ENCODE results near the gene EXOC6B.

The EXOC6B gene

DNA sequence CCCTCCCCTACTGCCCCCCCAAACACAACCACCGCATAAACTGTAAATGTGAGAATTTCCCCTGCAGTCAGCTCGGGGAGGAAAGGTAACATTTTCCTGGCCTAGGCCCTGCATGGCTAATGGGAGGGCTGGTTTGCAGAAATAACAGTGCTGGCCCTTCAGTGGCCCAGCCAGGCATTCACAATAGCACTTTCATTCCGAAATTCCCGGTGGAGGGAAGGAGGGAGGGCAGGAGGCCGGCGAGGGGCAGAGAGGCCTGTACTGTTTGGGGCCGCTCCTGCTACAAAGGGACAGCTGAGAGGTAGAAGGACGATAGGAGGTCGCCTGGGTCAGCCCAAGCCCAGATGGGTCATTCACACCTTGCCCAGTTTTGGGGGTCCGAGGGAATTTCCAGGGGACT is 689.5 kb downstream of the EXOC6B start:
- DNase-seq (ENCODE audit: low read depth in 2 of 2): no peak

DNA sequence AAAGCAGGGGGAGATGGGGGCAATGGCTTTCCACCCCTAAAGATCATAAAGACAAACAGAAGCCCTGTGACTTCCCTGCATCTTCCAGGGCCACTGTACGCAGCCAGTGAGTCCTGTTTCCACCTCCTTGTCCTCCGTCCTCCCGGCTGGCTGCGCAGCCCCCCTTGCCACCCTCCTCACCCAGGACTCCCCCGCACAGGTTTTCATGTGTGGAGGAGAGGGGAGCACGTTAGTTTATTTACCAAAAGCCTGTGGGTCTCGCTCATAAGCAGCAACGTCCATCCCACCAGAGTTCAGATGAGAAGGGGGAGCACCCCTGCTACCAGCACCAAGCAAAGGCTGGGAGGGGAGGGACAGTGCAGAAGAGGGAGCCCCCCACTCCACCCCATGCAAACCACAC is 689.9 kb downstream of the EXOC6B start:
- DNase-seq (ENCODE audit: low read depth in 2 of 2): no peak

GRCh38 chr2:72134997-72135800 is 690.6 kb downstream of the EXOC6B start:
- DNase-seq (ENCODE audit: low read depth in 2 of 2): no peak

- DNase-seq (ENCODE audit: low read depth in 2 of 2): no peak
These were observed 691.3 kb downstream of the EXOC6B start for GRCh38 chr2:72134408-72134996.

DNA sequence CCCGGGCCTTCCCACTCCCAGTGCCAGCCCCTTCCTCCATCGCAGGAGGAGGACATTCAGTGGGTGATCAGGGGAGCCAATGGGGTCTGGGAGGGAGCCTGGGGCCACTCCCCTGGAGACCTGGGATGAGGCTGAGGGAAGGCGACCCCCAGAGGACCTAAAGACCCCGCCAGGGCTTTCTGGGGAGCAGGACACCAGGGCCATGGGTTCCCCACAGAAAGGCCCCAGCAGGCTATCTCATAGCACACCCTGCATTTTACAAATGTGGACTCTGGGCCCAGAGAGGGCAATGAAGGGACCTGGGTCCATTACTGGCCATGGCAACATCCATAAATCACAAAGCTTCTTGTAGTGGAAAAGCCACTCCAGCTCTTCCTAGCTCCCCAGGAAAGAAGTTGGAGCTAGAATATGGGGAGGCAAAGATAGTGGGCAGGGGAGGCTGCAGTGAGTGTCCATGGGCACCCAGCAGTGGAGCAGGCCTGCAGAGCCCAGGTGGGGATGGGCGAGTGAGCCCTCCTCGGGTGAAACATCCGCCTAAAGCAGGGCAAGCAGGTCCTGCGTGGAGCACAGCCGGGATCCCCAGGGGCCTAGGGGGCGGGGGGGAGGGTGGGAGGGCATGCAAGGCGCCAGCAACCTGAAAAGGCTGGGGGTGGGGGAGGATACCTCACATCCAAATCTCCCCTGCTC is 692.0 kb downstream of the EXOC6B start:
- DNase-seq (ENCODE audit: low read depth in 2 of 2): no peak

DNA sequence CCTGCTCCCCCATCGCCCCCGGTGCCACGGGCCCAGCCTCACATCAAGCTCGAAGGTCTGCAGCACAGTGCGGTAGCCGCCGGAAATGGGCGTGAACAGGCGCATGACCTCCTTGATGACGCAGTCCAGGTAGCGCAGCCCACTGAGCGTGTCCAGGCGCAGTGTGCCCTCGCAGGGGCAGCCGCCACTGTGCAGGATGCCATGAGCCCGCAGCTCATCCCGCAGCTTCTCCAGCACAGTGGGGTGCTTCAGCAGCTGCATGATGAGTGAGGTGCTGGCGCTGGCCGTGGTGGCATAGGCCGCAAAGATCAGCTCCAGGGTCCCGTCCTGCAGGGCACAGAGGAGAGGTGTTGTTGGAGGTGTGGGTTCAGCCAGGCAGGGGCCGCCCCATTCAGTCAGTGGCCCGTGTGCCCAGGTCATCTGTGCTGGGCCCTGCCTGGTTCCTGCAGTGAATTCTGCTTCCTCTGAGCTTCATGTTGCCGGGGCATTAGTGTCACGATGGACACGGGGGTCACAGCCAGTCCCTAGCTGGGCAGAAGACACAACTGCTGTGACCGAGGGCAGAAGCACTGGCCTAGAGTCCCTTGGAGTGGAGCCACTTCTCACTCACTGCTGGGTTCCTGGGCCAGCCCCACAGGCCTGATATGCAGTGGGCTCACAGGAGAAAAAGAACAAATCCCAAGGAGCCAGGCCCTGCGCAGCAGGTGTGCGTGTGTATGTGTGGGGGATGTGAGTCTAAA is 692.7 kb downstream of the EXOC6B start:
- no peak for DNase-seq (ENCODE audit: low read depth in 2 of 2)

DNA sequence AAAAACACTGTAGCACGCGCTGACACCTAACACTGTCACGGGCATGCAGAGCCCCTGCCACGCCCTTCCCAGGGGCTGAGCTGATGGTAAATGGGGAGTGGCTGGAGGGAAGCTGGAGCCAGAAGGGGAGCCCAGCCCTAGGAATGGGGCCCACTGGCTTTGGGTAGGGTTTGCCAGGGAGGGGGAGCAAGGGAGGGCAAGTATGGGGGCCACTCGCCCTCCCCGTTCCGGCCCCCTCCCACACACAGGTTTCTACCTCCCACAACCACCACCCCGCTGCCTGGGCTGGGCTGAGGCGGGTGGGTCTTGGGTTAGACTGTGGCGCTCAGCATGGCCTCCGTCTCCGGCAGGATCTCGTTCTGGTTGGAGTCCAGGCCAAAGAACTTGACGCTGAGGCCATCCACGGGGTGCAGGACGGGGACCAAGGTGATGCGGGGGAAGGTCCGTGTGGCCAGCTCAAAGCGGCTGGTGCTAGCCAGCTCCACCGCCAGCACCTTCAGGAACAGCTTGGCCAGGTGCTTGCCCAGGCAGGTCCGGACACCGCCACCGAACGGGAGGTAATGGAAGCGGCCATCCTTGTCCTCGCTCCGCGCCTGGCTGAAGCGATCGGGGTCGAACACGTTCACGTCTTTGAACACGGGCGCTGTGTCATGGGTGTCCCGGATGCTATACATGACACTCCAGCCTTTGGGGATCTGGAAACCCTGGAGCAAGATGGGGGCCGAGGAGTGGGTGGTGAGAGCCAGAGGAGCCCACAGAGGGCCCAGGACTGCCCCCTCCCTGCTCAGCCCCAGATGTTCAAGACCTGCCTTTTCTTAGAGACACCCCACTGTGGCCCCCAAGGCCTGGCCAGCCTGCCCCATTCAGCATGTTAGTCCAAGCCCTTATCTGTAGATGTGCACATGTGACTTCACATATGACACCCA is 693.7 kb downstream of the EXOC6B start:
- no peak for DNase-seq (ENCODE audit: low read depth in 2 of 2)

DNA sequence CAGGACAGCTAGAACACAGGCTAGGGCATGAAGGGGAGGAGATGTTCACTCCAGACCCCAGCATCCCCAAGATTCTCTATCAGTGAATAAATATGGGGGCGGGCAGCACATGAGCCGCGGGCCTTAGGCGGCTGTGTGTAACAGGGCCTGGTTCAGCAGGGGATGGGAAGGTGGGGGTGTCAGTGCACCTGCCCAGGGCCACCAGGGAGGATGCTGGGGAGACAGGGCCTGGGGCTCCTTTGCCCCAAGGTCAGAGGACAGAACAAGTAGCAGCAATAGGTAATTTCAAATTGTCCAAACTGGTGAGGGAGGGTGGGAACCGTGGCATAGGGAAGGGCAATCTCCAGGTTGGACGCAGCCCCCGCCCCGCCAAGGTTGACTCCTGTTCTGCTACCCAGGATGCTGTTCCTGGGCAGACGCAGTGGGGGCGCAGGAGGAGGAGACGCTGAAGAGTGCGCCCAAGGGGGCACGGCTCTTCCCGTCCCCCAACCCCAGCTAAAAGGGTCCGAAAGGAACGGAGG is 694.4 kb downstream of the EXOC6B start:
- no peak for DNase-seq (ENCODE audit: low read depth in 2 of 2)

GRCh38 chr2:72130659-72131360 is 695.0 kb downstream of the EXOC6B start:
- DNase-seq (ENCODE audit: low read depth in 2 of 2): no peak

- no peak for DNase-seq (ENCODE audit: low read depth in 2 of 2)
These were observed 696.0 kb downstream of the EXOC6B start for GRCh38 chr2:72129681-72130340.

GRCh38 chr2:72128843-72129227 is 697.0 kb downstream of the EXOC6B start:
- no peak for DNase-seq (ENCODE audit: low read depth in 2 of 2)

DNA sequence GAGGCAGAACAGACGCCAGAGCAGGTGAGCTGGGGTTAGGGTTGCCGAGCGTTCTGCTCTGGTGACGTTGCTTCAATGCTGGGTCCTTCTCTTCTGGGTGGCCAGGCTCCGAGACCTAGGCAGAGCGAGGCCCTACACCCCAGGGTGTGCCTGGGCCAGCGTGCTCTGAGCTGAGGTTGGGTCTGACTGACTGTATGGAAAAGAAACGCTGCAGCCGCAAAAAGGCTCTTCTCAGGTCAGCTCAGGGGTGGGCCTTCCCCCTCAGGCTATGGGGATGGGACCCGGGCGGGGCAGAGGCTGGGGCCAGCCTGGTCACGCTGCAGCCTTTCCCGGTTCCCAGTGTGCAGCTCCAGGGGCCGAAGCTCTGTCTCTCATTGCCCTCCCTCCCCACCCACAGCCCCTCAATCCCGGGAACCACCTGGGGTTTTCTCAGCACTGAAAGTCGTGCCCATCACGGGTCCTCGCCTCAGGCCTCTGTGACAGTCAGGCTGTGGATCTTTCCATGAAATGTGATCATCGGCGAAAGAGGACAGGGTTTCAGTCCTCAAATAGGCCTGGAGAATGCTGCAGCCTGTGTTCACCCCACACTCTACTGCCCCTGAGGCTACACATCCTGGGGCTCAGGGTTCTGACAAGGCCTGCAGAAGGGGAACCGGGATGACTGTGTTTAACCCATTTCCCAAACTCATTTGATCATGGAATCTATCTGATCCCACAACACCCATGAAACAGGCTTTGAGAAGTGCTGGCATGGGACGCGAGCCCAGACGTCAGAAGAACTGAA is 697.6 kb downstream of the EXOC6B start:
- no peak for DNase-seq (ENCODE audit: low read depth in 2 of 2)

GRCh38 chr2:72127401-72128058 is 698.3 kb downstream of the EXOC6B start:
- DNase-seq (ENCODE audit: low read depth in 2 of 2): no peak

DNA sequence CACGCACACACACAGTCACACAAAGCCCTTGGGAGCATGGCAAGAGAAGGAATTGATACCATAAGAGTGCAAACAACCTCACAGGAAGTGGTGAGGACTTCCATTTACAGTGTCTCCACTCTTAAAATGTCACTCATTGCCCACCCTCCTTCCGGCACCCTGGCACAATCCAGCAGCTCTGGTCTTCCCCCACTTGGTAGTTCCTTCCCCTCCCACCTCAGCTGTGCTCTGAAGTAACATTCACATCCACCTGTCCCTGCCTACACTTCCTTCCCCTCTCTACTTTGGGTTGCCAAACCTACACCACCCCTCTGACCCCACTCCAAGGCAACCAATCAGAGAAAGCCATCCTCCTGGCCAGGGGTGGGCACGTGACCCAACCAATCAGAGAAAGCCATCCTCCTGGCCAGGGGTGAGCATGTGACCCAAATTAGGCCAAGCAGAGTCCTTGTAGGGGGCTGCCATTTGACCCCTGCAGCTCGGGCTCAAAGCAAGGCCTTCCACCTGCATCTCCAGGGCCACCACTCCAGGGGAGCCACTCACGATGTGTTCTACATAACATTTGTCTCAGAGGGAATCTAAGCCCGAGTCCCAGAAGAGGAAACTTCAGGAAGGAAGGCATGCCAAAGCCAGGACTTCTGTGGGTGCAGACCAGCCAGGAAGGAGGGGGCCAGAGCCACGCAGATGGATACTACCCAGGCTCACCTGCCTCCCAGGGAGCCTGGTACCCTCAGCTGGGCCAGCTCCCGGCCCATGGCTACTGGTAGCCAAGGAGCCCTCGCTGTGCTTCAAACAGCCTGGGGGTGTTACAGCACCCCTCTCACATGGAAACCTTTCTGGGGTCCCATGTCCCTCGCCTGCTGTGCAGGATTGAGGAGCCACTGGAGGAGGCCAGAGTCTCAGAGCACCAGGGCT is 699.4 kb downstream of the EXOC6B start:
- no peak for DNase-seq (ENCODE audit: low read depth in 2 of 2)

Measured in stimulated activated CD4-positive, alpha-beta T cell treated with anti-CD3 and anti-CD28 coated beads, Interleukin-12 subunit alpha, Interleukin-12 subunit beta, amount 100 ng/mL, for 24 hours (primary cell).